ENCODE measurements around the gene CCL22.
"Not testable (repeated sequence)": the region's sequence is repeated elsewhere in the genome, so short reads cannot be mapped to it uniquely, and the experiment has no call there.

Gene CCL22, protein sequence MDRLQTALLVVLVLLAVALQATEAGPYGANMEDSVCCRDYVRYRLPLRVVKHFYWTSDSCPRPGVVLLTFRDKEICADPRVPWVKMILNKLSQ

DNA sequence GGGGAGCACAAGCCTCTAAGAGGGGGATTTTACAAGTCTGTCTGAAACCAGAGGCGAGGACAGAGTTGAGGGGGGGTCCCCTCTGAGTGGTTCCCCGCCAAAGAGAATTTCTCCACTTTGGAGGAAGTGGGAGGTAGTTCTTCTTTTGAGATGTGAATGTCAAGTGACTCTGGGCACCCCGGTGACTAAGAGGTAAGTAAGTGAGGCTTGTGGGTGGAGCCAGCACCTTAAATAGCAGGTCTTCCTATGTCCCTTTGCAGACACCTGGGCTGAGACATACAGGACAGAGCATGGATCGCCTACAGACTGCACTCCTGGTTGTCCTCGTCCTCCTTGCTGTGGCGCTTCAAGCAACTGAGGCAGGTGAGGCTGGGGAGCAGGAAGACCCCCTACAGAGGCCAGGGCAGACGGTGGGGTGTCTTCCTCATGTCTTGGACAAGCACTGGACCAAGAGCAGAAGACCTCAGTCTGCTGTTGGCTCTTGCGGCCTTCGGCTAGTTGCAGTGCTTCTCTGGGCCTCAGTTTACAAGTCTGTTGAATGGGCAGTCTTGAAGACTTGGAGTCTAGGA, at the start of gene CCL22:
Gene CCL22, plus strand, starts transcription at position 257 of the 569 bp plus-strand sequence. Its CDS starts 34 bp downstream, at position 291.
- DNase-seq (ENCODE audit: low spot score): no peak

DNA sequence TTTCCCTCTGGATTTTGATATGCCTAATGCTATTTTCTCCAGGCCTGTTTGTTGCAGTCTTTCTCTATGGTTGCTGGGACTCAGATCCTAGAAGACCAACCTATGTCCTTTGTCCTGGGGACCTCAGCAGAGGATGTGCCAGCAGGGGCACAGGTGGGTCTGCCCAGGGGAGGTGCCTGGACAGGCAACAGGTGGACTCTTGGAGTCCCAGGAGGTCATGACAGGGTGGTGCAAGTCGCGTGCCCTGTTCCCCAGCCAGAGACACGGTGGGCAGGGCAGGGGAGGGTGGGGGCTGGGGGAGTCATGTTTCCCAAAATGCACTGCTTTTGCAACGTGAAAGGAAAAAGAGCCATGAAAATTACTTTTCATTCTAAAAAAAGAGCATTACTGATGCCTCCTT, 47.8 kb upstream of the CCL22 start:
- no peak for DNase-seq (ENCODE audit: low spot score)

DNA sequence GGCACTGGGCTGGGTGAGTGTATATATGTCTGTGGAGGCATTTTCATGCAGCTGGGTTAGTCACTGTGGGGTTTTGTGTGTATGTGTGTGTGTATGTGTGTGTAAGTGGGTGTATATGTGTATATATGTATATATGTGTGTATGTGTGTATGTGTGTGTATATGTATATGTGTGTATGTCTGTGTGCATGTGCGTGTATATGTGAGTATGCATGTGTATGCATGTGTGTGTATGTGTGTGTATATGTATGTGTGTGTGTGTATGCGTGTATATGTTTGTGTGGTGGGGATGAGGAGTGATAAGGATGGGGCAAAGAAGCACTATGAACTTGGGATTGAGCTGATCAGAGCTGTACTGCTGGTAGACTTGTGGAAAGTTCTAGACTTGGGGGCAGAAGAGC, 45.1 kb upstream of the CCL22 start:
- no peak for DNase-seq (ENCODE audit: low spot score)

DNA sequence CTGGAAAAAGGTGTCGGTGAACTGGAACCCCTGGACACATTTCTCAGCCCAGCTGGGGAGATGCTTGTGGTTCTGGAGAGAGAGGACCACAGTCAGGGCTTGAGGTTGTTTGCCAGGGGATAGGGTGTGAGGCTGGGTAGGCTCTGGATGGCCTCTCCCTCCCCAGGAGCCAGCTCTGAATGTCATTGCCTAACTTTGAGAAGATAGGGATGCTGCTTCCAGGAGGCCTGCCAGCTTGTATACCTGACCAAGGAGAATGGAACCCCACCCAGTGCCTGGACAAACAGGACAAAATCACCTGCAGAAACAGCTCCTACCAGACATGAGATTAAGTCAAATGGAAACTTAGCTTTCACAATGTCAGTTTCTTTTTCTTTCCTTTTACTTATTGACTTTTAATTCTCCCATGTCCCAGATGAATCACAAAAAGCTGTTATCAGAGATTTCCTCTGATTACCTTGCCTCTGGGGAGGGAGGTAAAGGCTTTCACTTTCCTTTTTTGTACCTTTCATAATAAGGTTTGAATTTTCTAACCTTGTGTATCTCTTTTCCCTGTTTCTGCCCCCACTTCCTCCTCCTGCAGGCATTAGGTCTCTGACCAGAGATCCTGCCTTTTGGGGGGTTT, 44.3 kb upstream of the CCL22 start:
- DNase-seq (ENCODE audit: low spot score): no peak

DNA sequence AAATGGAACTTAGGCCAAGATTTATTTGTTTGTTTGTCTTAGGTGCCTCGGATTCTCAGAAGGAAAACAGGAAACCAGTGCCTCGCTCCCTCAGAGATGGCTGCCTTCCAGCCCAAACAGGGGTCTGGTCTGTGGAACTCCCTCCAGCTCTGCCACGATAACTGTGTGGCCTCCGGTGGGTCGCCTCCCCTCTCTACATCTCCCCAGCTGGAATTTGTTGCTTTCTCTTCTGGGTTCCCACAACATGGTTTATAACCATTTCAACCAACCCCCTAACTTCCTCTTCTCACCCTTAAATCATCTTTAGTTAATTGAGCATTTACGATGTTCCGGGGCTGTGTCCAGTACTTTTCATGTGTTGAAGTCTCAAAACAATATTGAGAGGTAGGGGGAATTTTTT, 43.2 kb upstream of the CCL22 start:
- DNase-seq (ENCODE audit: low spot score): no peak

DNA sequence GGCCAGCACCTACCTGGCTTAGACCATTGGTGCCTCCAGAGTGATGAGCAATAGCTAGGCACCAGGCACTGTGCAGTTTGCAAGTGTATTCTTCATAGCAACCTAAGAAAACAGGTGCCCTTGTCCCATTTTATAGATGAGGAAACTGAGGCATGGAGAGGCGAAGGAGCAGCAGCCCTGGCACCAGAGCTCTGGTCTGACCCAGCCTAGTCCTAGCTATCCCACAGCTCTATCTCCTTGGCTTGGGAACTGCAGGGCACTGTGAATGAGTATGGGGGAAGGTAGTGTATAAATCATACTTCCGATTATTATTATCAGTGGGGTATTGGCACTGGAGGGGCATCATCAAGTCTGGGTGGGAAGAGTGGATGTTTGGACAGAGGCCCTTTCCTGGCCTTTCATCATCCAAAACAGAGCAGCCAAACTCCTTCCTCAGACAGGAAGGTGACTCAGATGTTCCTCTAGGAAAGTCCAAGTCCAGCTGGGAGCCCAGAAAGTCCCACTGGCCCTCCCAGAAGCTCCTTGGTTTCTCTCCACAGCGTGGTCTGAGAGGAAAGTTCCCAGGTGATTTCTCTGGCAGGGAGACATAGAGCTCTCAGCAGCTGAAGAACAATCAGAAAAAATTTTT, 42.1 kb upstream of the CCL22 start:
- no peak for DNase-seq (ENCODE audit: low spot score)

DNA sequence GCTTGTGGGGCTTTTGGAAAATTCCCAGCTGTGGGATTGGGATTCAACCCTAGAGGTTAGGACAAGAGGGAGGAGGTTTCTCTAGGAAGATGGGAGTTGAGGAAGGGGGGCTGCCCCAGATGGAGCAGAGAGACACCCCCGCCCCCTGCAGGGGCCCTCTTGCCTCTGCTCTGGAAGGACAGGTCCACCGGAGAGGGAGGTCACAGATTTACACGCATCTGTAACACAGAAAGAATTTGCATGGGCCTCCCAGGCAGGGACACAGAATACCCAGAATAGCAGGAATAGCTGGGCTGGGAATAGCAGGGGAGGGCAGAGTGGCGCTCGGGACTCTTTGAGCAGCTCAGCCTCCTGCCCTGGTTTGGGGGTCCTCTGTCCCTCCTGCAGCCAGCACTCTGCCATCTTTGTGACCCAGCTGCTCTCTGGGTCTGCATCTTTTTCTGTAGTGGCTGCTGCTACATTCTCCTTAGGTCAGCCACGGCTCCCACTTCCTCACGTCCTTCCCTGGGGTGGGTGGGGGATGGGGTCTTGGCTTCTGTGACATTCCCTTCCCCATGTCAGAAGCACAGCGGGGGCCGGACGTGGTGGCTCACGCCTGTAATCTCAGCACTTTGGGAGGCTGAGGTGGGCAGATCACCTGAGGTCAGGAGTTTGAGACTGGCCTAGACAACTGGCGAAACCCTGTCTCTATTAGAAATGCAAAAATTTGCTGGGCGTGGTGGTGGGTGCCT, 40.2 kb upstream of the CCL22 start:
- no peak for DNase-seq (ENCODE audit: low spot score)

DNA sequence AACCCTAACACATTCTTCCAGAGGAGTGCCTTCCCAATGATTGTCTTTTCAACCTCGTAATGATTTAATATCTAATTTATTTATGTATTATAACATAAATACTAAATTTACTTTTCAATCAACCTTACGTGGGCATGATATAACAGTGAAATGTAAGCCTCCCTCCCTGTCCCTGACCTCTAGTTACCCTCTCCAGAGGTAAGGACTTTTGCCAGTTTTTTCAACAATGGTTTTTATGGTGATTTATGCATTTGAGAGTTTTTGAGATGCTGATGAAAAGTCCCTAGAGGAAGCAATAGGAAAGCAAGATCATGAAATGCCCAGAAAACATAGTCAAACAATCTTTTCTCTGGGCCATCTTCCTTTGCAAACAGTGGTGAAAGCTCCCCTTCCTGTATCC, 38.9 kb upstream of the CCL22 start:
- no peak for DNase-seq (ENCODE audit: low spot score)

DNA sequence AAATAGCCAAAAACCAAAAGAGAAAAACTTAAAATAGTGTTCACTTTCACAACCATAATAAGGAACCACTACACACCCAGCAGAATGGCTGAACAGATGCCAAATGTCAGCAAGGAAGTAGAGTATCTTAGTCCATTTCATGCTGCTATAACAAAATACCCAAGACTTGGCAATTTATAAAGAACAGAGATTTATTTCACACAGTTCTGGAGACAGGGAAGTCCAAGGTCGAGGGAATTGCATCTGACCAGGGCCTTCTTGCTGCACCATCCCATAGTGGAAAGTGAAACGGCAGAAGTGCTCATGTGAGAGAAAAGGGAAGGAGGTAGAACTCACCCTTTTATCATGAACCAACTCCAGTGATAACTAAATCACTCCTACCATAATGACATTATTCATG, 33.8 kb upstream of the CCL22 start:
- DNase-seq (ENCODE audit: low spot score): no peak

DNA sequence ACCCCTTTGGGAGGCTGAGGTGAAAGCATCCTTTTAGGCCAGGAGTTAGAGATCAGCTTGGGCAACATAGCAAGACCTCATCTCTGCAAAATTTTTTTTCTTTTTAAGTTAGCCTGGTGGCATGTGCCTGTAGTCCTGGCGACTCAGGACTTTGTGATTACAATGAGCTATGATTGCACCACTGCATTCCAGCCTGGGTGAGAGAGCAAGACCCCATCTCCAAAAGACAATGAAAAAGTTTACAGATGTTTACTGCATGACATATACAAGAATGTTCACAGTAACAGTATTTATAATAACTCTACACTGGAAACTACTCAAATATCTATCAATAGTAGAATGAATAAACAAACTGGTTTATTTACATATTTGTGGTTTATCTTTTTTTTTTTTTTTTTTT, 33.1 kb upstream of the CCL22 start:
- no peak for DNase-seq (ENCODE audit: low spot score)

DNA sequence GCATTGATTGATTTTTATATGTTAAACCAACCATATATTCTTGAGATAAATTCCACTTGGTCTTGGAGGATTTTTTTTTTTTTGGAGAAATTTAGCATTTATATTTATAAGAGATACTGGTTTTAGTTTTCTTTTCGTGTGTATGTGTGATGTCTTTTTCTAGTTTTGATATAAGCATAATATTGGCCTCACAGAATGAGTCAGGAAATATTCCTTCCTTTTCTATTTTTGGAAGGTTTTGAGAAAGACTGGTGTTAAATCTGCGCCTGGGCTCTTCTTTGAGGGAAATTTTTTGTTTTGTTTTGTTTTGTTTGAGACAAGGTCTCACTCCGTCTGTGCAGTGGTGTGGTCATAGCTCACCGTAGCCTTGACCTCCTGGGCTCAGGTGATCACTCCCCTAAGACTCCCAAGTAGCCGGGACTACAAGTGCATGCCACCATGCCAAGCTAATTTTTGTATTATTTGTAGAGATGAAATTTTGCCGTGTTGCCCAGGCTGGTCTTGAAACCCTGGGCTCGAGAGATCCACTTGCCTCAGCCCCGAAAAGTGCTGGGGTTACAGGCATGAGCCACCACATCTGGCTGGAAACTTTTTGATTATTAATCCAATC, 28.8 kb upstream of the CCL22 start:
- no peak for DNase-seq (ENCODE audit: low spot score)

DNA sequence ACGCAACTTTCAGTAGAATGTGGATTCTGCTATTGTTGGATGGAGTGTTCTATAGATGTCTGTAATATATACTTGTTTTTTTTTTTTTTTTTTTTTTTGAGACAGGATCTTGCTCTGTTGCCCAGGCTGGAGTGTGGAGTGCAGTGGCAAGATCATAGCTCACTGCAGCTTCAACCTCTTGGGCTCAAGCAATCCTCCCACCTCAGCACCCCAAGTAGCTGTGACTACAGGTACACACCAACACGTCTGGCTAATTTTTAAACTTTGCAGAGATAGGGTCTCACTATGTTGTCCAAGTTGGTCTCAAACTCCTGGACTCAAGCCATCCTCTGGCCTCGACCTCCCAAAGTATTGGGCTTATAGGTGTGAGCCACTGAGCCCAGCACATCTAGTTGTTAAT, 27.2 kb upstream of the CCL22 start:
- no peak for DNase-seq (ENCODE audit: low spot score)

DNA sequence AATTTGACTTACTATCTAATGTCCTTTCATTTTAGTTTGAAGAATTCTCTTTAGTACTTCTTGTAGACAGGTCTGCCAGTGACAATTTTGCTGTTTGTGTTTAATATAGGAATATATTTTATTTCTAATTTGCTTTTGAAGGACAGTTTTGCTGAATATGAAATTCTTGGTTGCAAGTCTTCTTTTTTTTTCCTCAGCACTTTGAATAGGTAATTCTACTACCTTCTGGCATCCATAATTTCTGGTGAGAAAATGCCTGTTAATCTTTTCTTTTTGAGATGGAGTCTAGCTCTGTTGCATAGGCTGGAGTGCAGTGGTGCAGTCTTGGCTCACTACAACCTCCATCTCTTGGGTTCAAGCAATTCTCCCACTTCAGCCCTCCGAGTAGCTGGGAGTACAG, 25.2 kb upstream of the CCL22 start:
- no peak for DNase-seq (ENCODE audit: low spot score)

DNA sequence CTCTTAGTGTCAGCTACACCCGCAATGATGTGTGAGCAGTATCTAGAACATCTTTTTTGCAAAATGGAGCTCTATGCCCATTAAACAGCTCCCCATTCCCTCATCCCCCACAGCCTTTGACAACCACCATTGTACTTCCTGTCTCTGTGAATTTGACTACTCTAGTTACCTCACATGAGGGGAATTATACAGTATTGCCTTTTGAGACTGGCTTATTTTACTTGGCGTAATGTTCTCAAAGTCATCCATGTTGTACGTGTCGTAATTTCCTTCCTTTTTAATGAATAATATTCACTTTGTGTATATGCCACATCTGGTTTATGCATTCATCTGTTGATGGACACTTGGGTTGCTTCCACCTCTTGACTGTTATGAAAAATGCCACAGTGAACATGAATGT, 23.2 kb upstream of the CCL22 start:
- DNase-seq (ENCODE audit: low spot score): no peak

DNA sequence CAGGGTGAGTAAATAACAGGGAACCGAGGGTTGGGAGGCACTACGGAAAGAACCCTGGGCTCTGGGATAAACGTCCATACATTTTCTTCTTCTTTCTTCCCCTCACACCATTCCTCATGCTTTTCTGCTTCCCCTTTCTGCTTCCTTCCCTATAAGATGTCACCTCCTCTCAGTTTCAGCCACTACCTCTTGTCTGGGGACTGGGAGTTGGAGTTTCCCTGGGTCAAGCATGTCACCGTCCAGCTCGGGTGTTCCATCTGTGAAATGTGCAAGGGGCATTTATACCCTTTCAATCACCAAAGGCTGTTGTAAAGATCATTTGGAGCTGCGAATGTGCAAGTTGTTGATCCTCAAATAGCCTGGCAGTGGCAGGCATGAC, 17.5 kb upstream of the CCL22 start:
- DNase-seq (ENCODE audit: low spot score): no peak

DNA sequence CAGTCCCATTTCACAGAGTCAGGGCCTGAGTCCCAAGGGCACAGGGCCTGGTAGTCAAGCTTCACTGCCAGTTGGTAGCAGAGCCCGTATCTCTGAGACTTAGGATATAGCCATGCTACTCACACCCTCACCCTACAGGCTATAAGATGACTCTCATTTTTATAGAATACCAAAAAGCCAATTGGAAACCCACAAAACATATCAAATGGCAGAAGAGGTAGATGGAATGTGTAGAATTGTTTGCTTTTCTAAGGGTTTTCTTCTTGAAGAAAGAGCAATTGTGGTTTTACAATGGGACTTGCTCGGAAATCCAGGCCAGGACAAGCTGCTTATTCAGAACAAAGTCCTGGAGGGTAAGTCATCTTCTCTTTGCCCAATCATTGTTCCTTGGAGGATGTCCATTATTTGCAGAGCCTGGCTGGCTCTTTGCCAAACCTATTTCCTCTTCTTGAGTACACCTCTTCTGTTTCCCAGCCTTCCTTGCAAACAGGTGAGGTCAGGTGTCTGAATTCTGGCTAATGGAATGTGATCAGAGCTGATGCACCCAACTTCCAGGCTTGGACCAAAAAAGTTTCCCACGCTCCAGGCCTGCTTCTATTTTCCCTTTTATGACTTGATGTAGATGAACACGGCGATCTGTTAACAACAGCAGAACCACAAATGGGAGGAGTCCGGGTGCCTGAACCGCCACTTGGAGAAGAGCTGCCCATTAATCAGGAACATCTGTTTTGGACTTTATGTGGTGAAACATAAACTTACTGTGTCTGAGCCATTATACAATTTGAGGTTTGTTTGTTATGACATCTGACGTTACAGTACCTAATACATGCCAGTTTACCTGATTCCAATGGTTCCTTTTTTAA, 16.9 kb upstream of the CCL22 start:
- DNase-seq (ENCODE audit: low spot score): no peak

DNA sequence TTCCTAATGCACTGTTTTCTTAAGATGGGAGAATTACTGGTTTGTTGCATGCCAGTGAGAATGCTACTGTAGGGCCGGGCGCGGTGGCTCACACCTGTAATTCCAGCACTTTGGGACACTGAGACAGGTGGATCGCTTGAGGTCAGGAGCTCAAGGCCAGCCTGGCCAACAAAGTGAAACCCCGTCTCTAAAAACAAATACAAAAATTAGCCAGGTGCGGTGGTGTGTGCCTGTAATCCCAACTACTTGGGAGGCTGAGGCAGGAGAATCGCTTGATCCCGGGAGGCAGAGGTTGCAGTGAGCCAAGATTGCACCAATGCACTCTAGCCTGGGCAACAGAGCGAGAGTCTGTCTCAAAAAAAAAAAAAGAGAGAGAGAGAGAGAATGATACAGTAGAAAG, 16.0 kb upstream of the CCL22 start:
- not testable (repeated sequence) for DNase-seq (ENCODE audit: low spot score)

DNA sequence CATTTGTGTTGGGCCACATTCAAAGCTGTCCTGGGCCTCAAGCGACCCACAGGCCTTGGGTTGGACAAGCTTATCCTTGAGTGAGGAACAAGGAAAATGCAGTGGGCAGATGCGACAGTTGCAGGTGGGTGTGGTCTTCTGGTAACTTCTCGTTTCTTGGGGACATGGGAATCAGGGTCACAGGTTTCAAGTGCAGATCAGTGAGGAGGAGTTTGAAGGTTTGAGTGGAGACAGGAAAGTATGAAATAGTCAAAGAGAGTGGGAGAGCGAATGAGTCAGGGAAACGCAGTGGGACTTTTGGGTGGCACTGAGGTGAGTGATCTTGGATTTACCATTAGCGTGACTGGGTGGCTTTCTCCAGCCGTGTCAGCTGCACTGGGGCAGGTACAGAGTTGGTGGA, 15.4 kb upstream of the CCL22 start:
- DNase-seq (ENCODE audit: low spot score): no peak

DNA sequence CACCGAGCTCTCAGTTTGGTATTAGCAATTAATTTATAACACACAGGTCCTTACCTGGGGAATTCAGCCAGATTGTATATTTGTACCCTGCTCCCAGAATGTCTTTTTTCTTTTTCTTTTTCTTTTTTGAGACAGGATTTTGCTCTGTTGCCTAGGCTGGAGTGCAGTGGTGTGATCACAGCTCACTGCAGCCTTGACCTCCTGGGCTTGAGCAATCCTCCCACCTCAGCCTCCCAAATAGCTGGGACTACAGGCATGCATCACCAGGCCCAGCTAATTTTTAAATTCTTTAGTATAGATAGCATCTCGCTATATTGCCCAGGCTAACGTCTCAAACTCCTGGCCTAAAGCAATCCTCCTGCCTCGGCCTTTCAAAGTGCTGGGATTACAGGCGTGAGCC, 14.5 kb upstream of the CCL22 start:
- not testable (repeated sequence) for DNase-seq (ENCODE audit: low spot score)

DNA sequence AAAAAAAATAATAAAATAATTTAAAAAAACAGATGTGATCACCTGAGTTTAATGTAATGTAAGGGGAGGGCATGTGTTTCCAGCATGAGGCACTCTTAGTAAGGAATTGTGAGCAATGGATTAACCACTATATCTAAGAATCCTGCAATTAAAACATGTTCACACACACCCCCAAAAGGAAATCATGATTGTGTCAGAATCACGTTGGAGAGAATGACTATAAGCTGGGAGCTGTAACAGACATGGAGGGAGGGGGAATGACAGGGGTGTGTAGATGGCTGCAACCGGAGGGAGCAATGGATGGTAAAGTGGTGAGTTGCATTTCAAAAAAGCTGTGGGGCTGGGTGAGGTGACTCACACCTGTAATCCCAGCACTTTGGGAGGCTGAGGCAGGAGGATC, 13.6 kb upstream of the CCL22 start:
- no peak for DNase-seq (ENCODE audit: low spot score)

DNA sequence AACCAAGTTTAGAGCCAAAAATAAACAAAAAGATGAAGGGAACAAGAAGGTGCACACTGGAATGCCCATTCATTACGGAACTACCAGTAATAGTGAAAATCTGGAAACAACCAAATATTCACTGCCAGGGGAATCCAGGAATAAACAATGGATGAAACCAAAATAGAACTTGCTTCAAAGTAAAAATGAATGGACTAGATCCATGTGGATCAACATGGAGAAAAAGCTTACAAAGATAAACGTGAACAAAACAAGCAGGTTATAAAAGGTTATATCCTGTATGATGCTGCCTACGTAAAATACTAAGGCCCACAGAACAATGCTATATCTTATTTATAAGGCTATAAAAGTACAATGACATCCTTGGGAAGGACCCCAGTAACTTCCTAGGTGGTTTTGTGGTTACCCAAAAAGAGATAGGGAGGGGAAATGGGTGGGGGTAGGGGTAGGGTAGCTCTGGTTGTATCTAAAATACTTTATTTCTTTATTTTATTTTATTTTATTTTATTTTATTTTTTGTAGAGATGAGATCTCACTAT, 12.8 kb upstream of the CCL22 start:
- no peak for DNase-seq (ENCODE audit: low spot score)

All from CD4-positive, alpha-beta T cell treated with Interleukin-15 for 4 hours (primary cell).